Testis (tissue), 2 donors: ENCODE data around the gene LYPD6B.

Source experiments
- CTCF ChIP-seq, 3 experiments: fragments of 450-650 bp in 2 of 3; fragments of 200-600 bp in 1 of 3; sonication (generic) in 1 of 3; IDR thresholded peaks; one replicate each; pipeline ENCODE4 v1.5.1; 2016 to 2019; ENCODE audit warnings: antibody characterized with exemption in 3 of 3, mild to moderate bottlenecking in 2 of 3, moderate library complexity in 1 of 3
- POLR2A ChIP-seq: fragments of 450-650 bp; IDR thresholded peaks from one replicate; pipeline ENCODE4 v1.6.1; 2017; ENCODE audit warnings: antibody characterized with exemption, mild to moderate bottlenecking, moderate library complexity

GRCh38 chr2:149169656-149170055 is 131.2 kb downstream of the LYPD6B start:
- no peak for TF ChIP-seq POLR2A
- TF ChIP-seq CTCF (IDR thresholded peaks at IDR 0.05) = no peak
